ENCODE results near the gene C19orf85. TPM values are rescaled to one million over a fixed set of nuclear protein-coding genes. Genes with fewer than 3 reads are reported as not detected.

C19orf85 gene
- total RNA-seq, 1 experiment from 2014 or later, result 0.74 TPM

DNA sequence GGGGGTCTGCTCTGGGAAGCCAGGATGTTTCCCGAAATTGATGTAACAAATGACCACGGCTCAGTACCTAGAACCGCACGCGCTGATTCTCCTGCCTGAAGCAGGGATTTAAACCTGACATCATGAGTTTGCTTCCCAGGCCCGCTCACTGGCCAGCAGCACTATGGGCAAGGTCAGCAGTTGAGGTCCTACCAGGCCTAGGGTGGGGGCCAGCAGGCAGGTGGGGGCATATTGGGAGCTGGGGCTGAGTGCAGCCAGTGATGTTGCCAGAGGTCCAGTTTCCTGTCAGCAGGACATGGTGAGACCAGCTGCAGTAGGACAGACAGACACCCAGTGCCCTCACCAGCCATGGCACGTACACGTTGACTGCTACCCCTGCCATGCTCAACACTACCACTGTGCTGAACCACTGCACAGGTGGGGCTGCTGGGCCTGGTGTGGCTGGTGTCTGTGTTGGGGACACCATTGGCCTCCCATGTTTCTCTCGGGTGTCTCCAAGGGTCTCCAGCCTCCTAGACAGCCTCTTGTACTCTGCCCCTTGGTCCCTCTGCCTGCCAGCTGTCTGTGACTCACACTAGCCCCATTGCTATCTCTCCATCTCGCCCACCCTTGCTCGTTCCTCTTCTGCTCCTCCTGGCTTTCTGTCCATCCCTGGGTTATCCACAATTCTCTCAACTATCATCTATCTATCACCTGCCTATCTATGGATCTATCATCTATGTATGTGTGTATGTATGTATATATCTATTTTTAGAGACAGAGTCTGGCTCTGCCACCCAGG, 1.1 kb upstream of the C19orf85 start:
- POLR2A ChIA-PET (ENCODE audit: unreplicated experiment), result no interaction called here
- BruUV-seq (replicated peaks), result no TSS peak
- H3K9me3 ChIP-seq (ENCODE audit: insufficient read depth, low read depth), result no peaks in the 10 kb centered on the region
- DNase-seq, result no peak
- H3K27me3 ChIP-seq (ENCODE audit: insufficient read depth, low read depth), result no peaks in the 10 kb centered on the region
- TF ChIP-seq, protein P1, sequence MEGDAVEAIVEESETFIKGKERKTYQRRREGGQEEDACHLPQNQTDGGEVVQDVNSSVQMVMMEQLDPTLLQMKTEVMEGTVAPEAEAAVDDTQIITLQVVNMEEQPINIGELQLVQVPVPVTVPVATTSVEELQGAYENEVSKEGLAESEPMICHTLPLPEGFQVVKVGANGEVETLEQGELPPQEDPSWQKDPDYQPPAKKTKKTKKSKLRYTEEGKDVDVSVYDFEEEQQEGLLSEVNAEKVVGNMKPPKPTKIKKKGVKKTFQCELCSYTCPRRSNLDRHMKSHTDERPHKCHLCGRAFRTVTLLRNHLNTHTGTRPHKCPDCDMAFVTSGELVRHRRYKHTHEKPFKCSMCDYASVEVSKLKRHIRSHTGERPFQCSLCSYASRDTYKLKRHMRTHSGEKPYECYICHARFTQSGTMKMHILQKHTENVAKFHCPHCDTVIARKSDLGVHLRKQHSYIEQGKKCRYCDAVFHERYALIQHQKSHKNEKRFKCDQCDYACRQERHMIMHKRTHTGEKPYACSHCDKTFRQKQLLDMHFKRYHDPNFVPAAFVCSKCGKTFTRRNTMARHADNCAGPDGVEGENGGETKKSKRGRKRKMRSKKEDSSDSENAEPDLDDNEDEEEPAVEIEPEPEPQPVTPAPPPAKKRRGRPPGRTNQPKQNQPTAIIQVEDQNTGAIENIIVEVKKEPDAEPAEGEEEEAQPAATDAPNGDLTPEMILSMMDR (conservative IDR thresholded peaks at IDR 0.05), result no peak
- no peak for TF ChIP-seq EZH2 (IDR thresholded peaks at IDR 0.05; ENCODE audit: low read depth)
- H3F3A ChIP-seq (ENCODE audit: insufficient read depth, low read depth), result peaks cover 31% of the 10 kb centered on the region
- H3K4me1 ChIP-seq (replicated peaks; ENCODE audit: insufficient read depth), result peaks cover 13% of the 10 kb centered on the region
- no peak overlapping the region for H3K4me3 ChIP-seq
- no peak overlapping the region for H2AFZ ChIP-seq
- peaks cover 2% of the 10 kb centered on the region for H4K20me1 ChIP-seq (ENCODE audit: insufficient read depth)
- no peak overlapping the region for H3K27ac ChIP-seq
- no peak overlapping the region for H3K4me2 ChIP-seq
- H3K9me2 ChIP-seq (ENCODE audit: insufficient read depth), result no peaks in the 10 kb centered on the region
- CTCF ChIA-PET, result no interaction called here
- peaks cover 4% of the 10 kb centered on the region; the same call in 1 of the 2 replicates for H3K79me2 ChIP-seq (ENCODE audit: low read depth)
- intact Hi-C loops (cut with micrococcal nuclease; ENCODE audit: unreplicated experiment), result no loop called here
- H3K36me3 ChIP-seq (ENCODE audit: low read depth), result no peaks in the 10 kb centered on the region

GRCh38 chr19:55464039-55464661, 401 bp downstream of the C19orf85 start:
- H3K4me2 ChIP-seq, result no peak overlapping the region
- TF ChIP-seq, protein P1 (conservative IDR thresholded peaks at IDR 0.05), result no peak
- TF ChIP-seq EZH2 (IDR thresholded peaks at IDR 0.05; ENCODE audit: low read depth), result no peak
- H3K36me3 ChIP-seq (ENCODE audit: low read depth), result no peaks in the 10 kb centered on the region
- DNase-seq, result no peak
- BruUV-seq (replicated peaks), result no TSS peak
- ChIA-PET CTCF (no interaction called here), POLR2A (ENCODE audit: unreplicated experiment) (no interaction called here)
- H3K4me1 ChIP-seq (replicated peaks; ENCODE audit: insufficient read depth), result peaks cover 19% of the 10 kb centered on the region
- H4K20me1 ChIP-seq (ENCODE audit: insufficient read depth), result peaks cover 15% of the 10 kb centered on the region
- no peak overlapping the region for H3K4me3 ChIP-seq
- H3K27ac ChIP-seq, result no peak overlapping the region
- intact Hi-C loops (cut with micrococcal nuclease; ENCODE audit: unreplicated experiment), result loop anchor here (5.0 kb wide), 1 partner anchor 33 kb away; no protein-coding TSS in a partner anchor
- peaks cover 36% of the 10 kb centered on the region; the same call in 1 of the 2 replicates for H3F3A ChIP-seq (ENCODE audit: insufficient read depth, low read depth)
- H3K9me3 ChIP-seq (ENCODE audit: insufficient read depth, low read depth), result no peaks in the 10 kb centered on the region
- H3K79me2 ChIP-seq (ENCODE audit: low read depth), result peaks cover 12% of the 10 kb centered on the region; the same call in 1 of the 2 replicates
- no peaks in the 10 kb centered on the region for H3K27me3 ChIP-seq (ENCODE audit: insufficient read depth, low read depth)
- H3K9me2 ChIP-seq (ENCODE audit: insufficient read depth), result no peaks in the 10 kb centered on the region
- H2AFZ ChIP-seq, result no peak overlapping the region

DNA sequence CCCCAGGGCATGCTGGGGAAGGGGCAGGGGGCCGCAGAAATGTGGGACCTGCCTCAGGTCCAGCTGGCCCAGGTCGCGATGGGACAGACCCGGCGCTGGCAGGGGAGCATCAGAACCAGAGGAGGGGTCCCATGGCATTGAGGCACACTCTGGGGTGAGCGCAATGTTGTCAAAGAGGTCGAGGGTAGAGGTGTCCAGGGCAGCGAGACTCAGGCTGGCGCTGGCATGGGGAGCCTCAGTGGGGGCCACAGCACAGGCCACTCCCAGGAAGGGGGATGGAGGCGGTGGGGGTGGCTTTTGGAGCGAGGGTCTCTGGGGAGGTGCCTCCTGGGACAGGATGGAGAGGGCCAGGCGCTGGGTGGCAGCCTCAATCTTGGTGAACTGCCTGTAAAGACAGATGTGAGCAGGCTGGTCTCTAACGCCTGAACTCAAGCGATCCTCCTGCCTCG, 944 bp downstream of the C19orf85 start:
- Histone ChIP-seq H3K36me3 (ENCODE audit: low read depth) (no peaks in the 10 kb centered on the region), H4K20me1 (ENCODE audit: insufficient read depth) (peaks cover 20% of the 10 kb centered on the region), H3K9me2 (ENCODE audit: insufficient read depth) (no peaks in the 10 kb centered on the region), H3K27me3 (ENCODE audit: insufficient read depth, low read depth) (no peaks in the 10 kb centered on the region), H2AFZ (no peak overlapping the region), H3K4me2 (no peak overlapping the region), H3K79me2 (ENCODE audit: low read depth) (peaks cover 18% of the 10 kb centered on the region; the same call in 1 of the 2 replicates), H3K27ac (no peak overlapping the region), H3K9me3 (ENCODE audit: insufficient read depth, low read depth) (no peaks in the 10 kb centered on the region), H3F3A (ENCODE audit: insufficient read depth, low read depth) (peaks cover 36% of the 10 kb centered on the region; the same call in 1 of the 2 replicates), H3K4me3 (no peak overlapping the region), H3K4me1 (replicated peaks; ENCODE audit: insufficient read depth) (peaks cover 19% of the 10 kb centered on the region)
- DNase-seq, result no peak
- BruUV-seq (replicated peaks), result no TSS peak
- intact Hi-C loops (cut with micrococcal nuclease; ENCODE audit: unreplicated experiment), result loop anchor here (5.0 kb wide), 1 partner anchor 34 kb away; no protein-coding TSS in a partner anchor
- TF ChIP-seq, protein P1 (conservative IDR thresholded peaks at IDR 0.05), result no peak
- TF ChIP-seq EZH2 (IDR thresholded peaks at IDR 0.05; ENCODE audit: low read depth), result no peak
- POLR2A ChIA-PET (ENCODE audit: unreplicated experiment), result no interaction called here
- CTCF ChIA-PET, result no interaction called here

Measured in PC-9 (cell line).